Measurements from ENCODE around the gene SRRD. TPM values are rescaled to one million over a fixed set of nuclear protein-coding genes. Genes with fewer than 3 reads are reported as not detected.

SRRD gene
- total RNA-seq, 4 donors from 2014 or later, result 10.3 to 21.5 (median 17.3) TPM

- WGBS, 2 donors, result 93 to 97% methylated on average over 5 of the region's 5 CpGs
- H3K4me3 ChIP-seq (ENCODE audit: low read depth, poor library complexity, severe bottlenecking), result no peak overlapping the region
- no peak for DNase-seq (ENCODE audit: low spot score in 2 of 2)
- TF ChIP-seq CTCF (IDR thresholded peaks at IDR 0.05) (no peak), POLR2A (IDR thresholded peaks at IDR 0.05) (no peak)
- intact Hi-C loops (cut with DNase I; ENCODE audit: low total_unique reads), result no loop called here
Observed at GRCh38 chr22:26517429-26517828, 33.8 kb downstream of the SRRD start.

GRCh38 chr22:26522012-26522411 is 38.3 kb downstream of the SRRD start:
- H3K4me3 ChIP-seq (ENCODE audit: low read depth, poor library complexity, severe bottlenecking), result no peak overlapping the region
- intact Hi-C loops (cut with DNase I; ENCODE audit: low total_unique reads), result no loop called here
- WGBS, 2 donors, result 95 to 98% methylated on average over 2 of the region's 2 CpGs
- TF ChIP-seq CTCF (IDR thresholded peaks at IDR 0.05) (no peak), POLR2A (IDR thresholded peaks at IDR 0.05) (no peak)
- DNase-seq (ENCODE audit: low spot score in 2 of 2), result no peak

GRCh38 chr22:26522592-26522991 is 38.9 kb downstream of the SRRD start:
- H3K4me3 ChIP-seq (ENCODE audit: low read depth, poor library complexity, severe bottlenecking), result no peak overlapping the region
- WGBS, 2 donors, result 84 to 95% methylated on average over 4 of the region's 4 CpGs
- TF ChIP-seq POLR2A (IDR thresholded peaks at IDR 0.05) (no peak), CTCF (IDR thresholded peaks at IDR 0.05) (no peak)
- DNase-seq (ENCODE audit: low spot score in 2 of 2), result no peak
- intact Hi-C loops (cut with DNase I; ENCODE audit: low total_unique reads), result no loop called here

GRCh38 chr22:26524870-26525269 is 41.2 kb downstream of the SRRD start:
- intact Hi-C loops (cut with DNase I; ENCODE audit: low total_unique reads), result no loop called here
- no peak for TF ChIP-seq POLR2A (IDR thresholded peaks at IDR 0.05)
- TF ChIP-seq CTCF (IDR thresholded peaks at IDR 0.05), result no peak
- no peak overlapping the region for H3K4me3 ChIP-seq (ENCODE audit: low read depth, poor library complexity, severe bottlenecking)
- 72 to 78% methylated on average over 4 of the region's 4 CpGs for WGBS, 2 donors
- no peak for DNase-seq (ENCODE audit: low spot score in 2 of 2)

- no peak overlapping the region for H3K4me3 ChIP-seq (ENCODE audit: low read depth, poor library complexity, severe bottlenecking)
- no peak for DNase-seq (ENCODE audit: low spot score in 2 of 2)
- TF ChIP-seq CTCF (IDR thresholded peaks at IDR 0.05) (no peak), POLR2A (IDR thresholded peaks at IDR 0.05) (no peak)
- 80 to 82% methylated on average over 7 of the region's 7 CpGs for WGBS, 2 donors
- intact Hi-C loops (cut with DNase I; ENCODE audit: low total_unique reads), result no loop called here
Observed at GRCh38 chr22:26525946-26526564, 42.4 kb downstream of the SRRD start.

- 80 to 82% methylated on average over 3 of the region's 3 CpGs for WGBS, 2 donors
- intact Hi-C loops (cut with DNase I; ENCODE audit: low total_unique reads), result no loop called here
- no peak for DNase-seq (ENCODE audit: low spot score in 2 of 2)
- TF ChIP-seq CTCF (IDR thresholded peaks at IDR 0.05) (no peak), POLR2A (IDR thresholded peaks at IDR 0.05) (no peak)
- H3K4me3 ChIP-seq (ENCODE audit: low read depth, poor library complexity, severe bottlenecking), result no peak overlapping the region
Observed at GRCh38 chr22:26527167-26527566, 43.5 kb downstream of the SRRD start.
